SK-N-SH (cell line): ENCODE results near the gene LNP1. TPM values are rescaled to one million over a fixed set of nuclear protein-coding genes. Genes with fewer than 3 reads are reported as not detected.

ENCODE experiments used
- CTCF ChIA-PET: fragments of 300-600, 350-600 bp; formaldehyde crosslinking; extraction: SDS; loops from one replicate; lab custom pipeline; 2021; lab: Yijun Ruan, JAX
- POLR2A ChIA-PET: fragments of 350-600 bp; sonication (Branson Sonifier 250); formaldehyde crosslinking; extraction: SDS; loops from one replicate; lab custom pipeline; 2020; ENCODE audit warnings: antibody characterized with exemption, inconsistent platforms; lab: Yijun Ruan, JAX
- DNase-seq: peaks from one replicate; pipeline ENCODE4 v3.0.0; 2012
- H2AFZ ChIP-seq: fragments of 200-600 bp; sonication (generic); 2 replicates; pipeline ENCODE4 v1.8.1; 2016; ENCODE audit warnings: antibody characterized with exemption, mild to moderate bottlenecking, low read depth
- H3F3A ChIP-seq: fragments of 200-600 bp; sonication (generic); replicated peaks from 2 replicates; pipeline ENCODE3; 2016; ENCODE audit warnings: antibody characterized with exemption, mild to moderate bottlenecking; ENCODE audit not compliant: insufficient read depth
- H3K27ac ChIP-seq, 2 experiments: fragments of 200-500 bp in 1 of 2; fragments of 200-600 bp in 1 of 2; sonication (Bioruptor generic) in 1 of 2; sonication (generic), shearing (Covaris generic) in 1 of 2; 2 replicates each; pipeline versions ENCODE4 v1.5.1 to v1.6.1; 2014 to 2016; ENCODE audit warnings: low read depth in 2 of 2, inconsistent platforms in 1 of 2, low read length in 1 of 2, mild to moderate bottlenecking in 1 of 2, mixed read lengths in 1 of 2
- H3K27me3 ChIP-seq: fragments of 200-600 bp; sonication (generic), shearing (Covaris generic); 2 replicates; pipeline ENCODE4 v1.6.1; 2016; ENCODE audit warnings: mixed run types; ENCODE audit not compliant: insufficient read depth
- H3K36me3 ChIP-seq, 2 experiments: fragments of 200-500 bp in 1 of 2; fragments of 200-600 bp in 1 of 2; sonication (Bioruptor generic) in 1 of 2; sonication (generic) in 1 of 2; replicated peaks in 1 of 2; 2 replicates each; pipeline versions ENCODE3 to v1.5.1; 2014 to 2016; ENCODE audit warnings: low read length in 1 of 2, mild to moderate bottlenecking in 1 of 2; ENCODE audit not compliant: insufficient read depth in 2 of 2, control insufficient read depth in 1 of 2
- H3K4me1 ChIP-seq, 2 experiments: fragments of 200-500 bp in 1 of 2; fragments of 200-600 bp in 1 of 2; sonication (Bioruptor generic) in 1 of 2; sonication (generic), shearing (Covaris generic) in 1 of 2; 2 replicates each; pipeline versions ENCODE4 v1.5.1 to v1.6.1; 2014 to 2016; ENCODE audit warnings: low read depth in 1 of 2, low read length in 1 of 2, mixed run types in 1 of 2; ENCODE audit not compliant: insufficient read depth in 2 of 2, control insufficient read depth in 1 of 2
- H3K4me2 ChIP-seq: fragments of 200-600 bp; sonication (generic), shearing (Covaris generic); 2 replicates; pipeline ENCODE4 v1.6.1; 2017; ENCODE audit warnings: mixed run types
- H3K4me3 ChIP-seq, 2 experiments: fragments of 200-500 bp in 1 of 2; fragments of 200-600 bp in 1 of 2; sonication (Bioruptor generic) in 1 of 2; sonication (generic), shearing (Covaris generic) in 1 of 2; 2 replicates each; pipeline versions ENCODE4 v1.5.1 to v1.8.1; 2014 to 2016; ENCODE audit warnings: low read depth in 2 of 2, inconsistent platforms in 1 of 2, low read length in 1 of 2, mild to moderate bottlenecking in 1 of 2, mixed read lengths in 1 of 2, moderate library complexity in 1 of 2
- H3K79me2 ChIP-seq: fragments of 200-600 bp; sonication (generic); 2 replicates; pipeline ENCODE4 v1.8.1; 2017; ENCODE audit warnings: mild to moderate bottlenecking; ENCODE audit not compliant: insufficient read depth
- H3K9ac ChIP-seq: fragments of 200-600 bp; sonication (generic); 2 replicates; pipeline ENCODE4 v1.6.1; 2017; ENCODE audit warnings: mixed run types
- H3K9me2 ChIP-seq: fragments of 200-600 bp; sonication (generic); 2 replicates; pipeline ENCODE4 v1.6.1; 2017; ENCODE audit warnings: mixed run types
- H3K9me3 ChIP-seq: fragments of 200-600 bp; sonication (generic); 2 replicates; pipeline ENCODE4 v1.6.1; 2017; ENCODE audit warnings: mixed run types, mild to moderate bottlenecking, moderate library complexity
- H4K20me1 ChIP-seq: fragments of 200-600 bp; sonication (generic); 2 replicates; pipeline ENCODE4 v1.6.1; 2017; ENCODE audit warnings: mild to moderate bottlenecking, mixed run types; ENCODE audit not compliant: insufficient read depth
- CTCF ChIP-seq: fragments of 200-600 bp; sonication (generic); IDR thresholded peaks from 2 replicates; pipeline ENCODE4 v1.6.1; 2017; ENCODE audit warnings: antibody characterized with exemption, mild to moderate bottlenecking, moderate library complexity
- EP300 ChIP-seq, 2 experiments: IDR thresholded peaks; 2 replicates each; pipeline versions ENCODE4 v1.4.0 to v1.6.1; 2012; ENCODE audit warnings: borderline replicate concordance in 1 of 2, low read depth in 1 of 2, low read length in 1 of 2
- EZH2phosphoT487 ChIP-seq: fragments of 200-600 bp; sonication (generic); IDR thresholded peaks from 2 replicates; pipeline ENCODE4 v1.6.1; 2017; ENCODE audit warnings: low read depth, mixed run types, mild to moderate bottlenecking, antibody characterized with exemption, moderate library complexity, borderline replicate concordance
- FOSL2 ChIP-seq: IDR thresholded peaks from 2 replicates; pipeline ENCODE4 v1.4.0; 2012; ENCODE audit warnings: low read depth, mild to moderate bottlenecking, moderate library complexity, borderline replicate concordance
- FOXM1 ChIP-seq: IDR thresholded peaks from 2 replicates; pipeline ENCODE4 v1.4.0; 2012; ENCODE audit warnings: low read depth, mild to moderate bottlenecking
- MXI1 ChIP-seq: IDR thresholded peaks from 2 replicates; pipeline ENCODE4 v1.6.1; 2012; ENCODE audit warnings: mild to moderate bottlenecking, low read depth, low read length, improper control_type of control experiment
- NRF1 ChIP-seq: IDR thresholded peaks from 2 replicates; pipeline ENCODE4 v1.6.1; 2012; ENCODE audit warnings: low read depth, mild to moderate bottlenecking, low read length
- PBX3 ChIP-seq: IDR thresholded peaks from 2 replicates; pipeline ENCODE4; 2012
- POLR2AphosphoS5 ChIP-seq: IDR thresholded peaks from 2 replicates; pipeline ENCODE4 v1.6.1; 2012; ENCODE audit warnings: low read depth, low read length
- RAD21 ChIP-seq: IDR thresholded peaks from 2 replicates; pipeline ENCODE4 v1.6.1; 2012; ENCODE audit warnings: mild to moderate bottlenecking, low read length
- RFX5 ChIP-seq: IDR thresholded peaks from 2 replicates; pipeline ENCODE4 v1.6.1; 2012; ENCODE audit warnings: mild to moderate bottlenecking, improper control_type of control experiment, low read length
- SIN3A ChIP-seq: IDR thresholded peaks from 2 replicates; pipeline ENCODE4 v1.6.1; 2012; ENCODE audit warnings: low read depth, mild to moderate bottlenecking, low read length, moderate library complexity, borderline replicate concordance
- SMC3 ChIP-seq: IDR thresholded peaks from 2 replicates; pipeline ENCODE4 v1.6.1; 2012; ENCODE audit warnings: low read depth, low read length, improper control_type of control experiment
- TAF1 ChIP-seq: IDR thresholded peaks from 2 replicates; pipeline ENCODE4 v1.6.1; 2012; ENCODE audit warnings: low read depth, mild to moderate bottlenecking, low read length, moderate library complexity, borderline replicate concordance
- TCF12 ChIP-seq: IDR thresholded peaks from 2 replicates; pipeline ENCODE4 v1.4.0; 2012
- YY1 ChIP-seq: IDR thresholded peaks from 2 replicates; pipeline ENCODE4 v1.4.0; 2012; ENCODE audit warnings: low read depth, mild to moderate bottlenecking
- ZBTB33 ChIP-seq: IDR thresholded peaks from 2 replicates; pipeline ENCODE4 v1.4.0; 2012; ENCODE audit warnings: low read depth, borderline replicate concordance
- WGBS: methylation state at CpG from one replicate; pipeline ENCODE4 v1.1.6; 2017; ENCODE audit warnings: low lambda C conversion rate; 5-methylcytosine and 5-hydroxymethylcytosine counted together
- polyA plus RNA-seq, 3 experiments: library from polyadenylated mRNA; depleted of rRNA; stranded (reverse); fragments of >200 nt; gene quantifications; 2 replicates each; pipeline ENCODE4 v1.2.3, GENCODE V29; 2012

LNP1 gene
- polyA plus RNA-seq, 1 of the 3 experiments (the other 2 are of a cell fraction): 2.3 TPM

GRCh38 chr3:100358413-100358812, 42.9 kb upstream of the LNP1 start:
- no peak overlapping the region for H3K9ac ChIP-seq
- no peak overlapping the region for H3K4me2 ChIP-seq
- DNase-seq: no peak
- H3K79me2 ChIP-seq: no peaks in the 10 kb centered on the region
- H3K4me3 ChIP-seq: no peak overlapping the region
- H4K20me1 ChIP-seq: no peaks in the 10 kb centered on the region
- H3K9me3 ChIP-seq: no peaks in the 10 kb centered on the region
- TF ChIP-seq MXI1 (no peak), FOXM1 (no peak), SMC3 (no peak), TCF12 (no peak), POLR2AphosphoS5 (no peak), RFX5 (no peak)
- H3K9me2 ChIP-seq: no peaks in the 10 kb centered on the region
- 92% methylated on average over 2 of the region's 2 CpGs for WGBS
- H3K27ac ChIP-seq: no peak overlapping the region
- POLR2A ChIA-PET: no interaction called here
- no peaks in the 10 kb centered on the region for H3K27me3 ChIP-seq
- no peaks in the 10 kb centered on the region; a peak in 1 of 4 replicates for H3K4me1 ChIP-seq
- CTCF ChIA-PET: no interaction called here
- no peak overlapping the region for H2AFZ ChIP-seq
- H3F3A ChIP-seq: peaks cover 10% of the 10 kb centered on the region
- H3K36me3 ChIP-seq: peaks cover 65 to 68% of the 10 kb centered on the region in 2 experiments

- Histone ChIP-seq H3K36me3 (peaks cover 67 to 69% of the 10 kb centered on the region in 2 experiments), H4K20me1 (no peaks in the 10 kb centered on the region), H3K9me2 (no peaks in the 10 kb centered on the region), H3K27ac (no peak overlapping the region), H3K27me3 (no peaks in the 10 kb centered on the region), H3K9me3 (no peaks in the 10 kb centered on the region), H3K4me1 (no peaks in the 10 kb centered on the region; a peak in 1 of 4 replicates), H2AFZ (no peak overlapping the region), H3K4me2 (no peak overlapping the region), H3K4me3 (no peak overlapping the region), H3K79me2 (no peaks in the 10 kb centered on the region), H3K9ac (no peak overlapping the region), H3F3A (peaks cover 16% of the 10 kb centered on the region)
- TF ChIP-seq YY1: no peak
- TF ChIP-seq EP300 (IDR thresholded peaks at IDR 0.05; ENCODE audit: borderline replicate concordance in 1 of 2, low read depth in 1 of 2, low read length in 1 of 2): no peak
- no peak for TF ChIP-seq SIN3A
- no peak for TF ChIP-seq CTCF
- TF ChIP-seq TCF12: no peak
- no peak for TF ChIP-seq FOSL2
- TF ChIP-seq NRF1: no peak
- TF ChIP-seq PBX3: no peak
- no peak for TF ChIP-seq RAD21
- TF ChIP-seq ZBTB33: no peak
- no peak for TF ChIP-seq TAF1
- TF ChIP-seq FOXM1: no peak
- no peak for TF ChIP-seq SMC3
- TF ChIP-seq EZH2phosphoT487: no peak
- no peak for DNase-seq
- ChIA-PET CTCF (interaction anchor here (0.6 to 1.2 kb wide), 3 partner anchors 30 to 689 kb away, joined by 3 to 4 read pairs (median 3); no protein-coding TSS in a partner anchor), POLR2A (no interaction called here)
- WGBS: 93% methylated on average over 3 of the region's 3 CpGs
These were observed 42.3 kb upstream of the LNP1 start for GRCh38 chr3:100359035-100359434.
